WTC11 (cell line): ENCODE data around the gene LMTK2. TPM values are rescaled to one million over a fixed set of nuclear protein-coding genes. Genes with fewer than 3 reads are reported as not detected.

Source experiments
- ATAC-seq: fragments of 200-7000 bp; cut with Tn5 transposase; 2 replicates; pipeline ENCODE4 v1.10.0; 2021; ENCODE audit warnings: mild to moderate bottlenecking, moderate library complexity
- CTCF ChIA-PET: fragments of 300-600 bp; sonication (Branson Sonifier 250); formaldehyde crosslinking; loops from one replicate; lab custom pipeline; 2021; ENCODE audit warnings: antibody characterized with exemption; lab: Charles Lee
- POLR2A ChIA-PET: fragments of 350-600 bp; sonication (Branson Sonifier 250); formaldehyde crosslinking; loops from one replicate; lab custom pipeline; 2021; ENCODE audit warnings: antibody characterized with exemption; lab: Charles Lee
- DNase-seq: peaks from one replicate; pipeline ENCODE4 v3.0.0; 2021; ENCODE audit warnings: low spot score
- H3K27ac Mint-ChIP-seq: 2 replicates; pipeline ENCODE4 v1.8.0; 2021; ENCODE audit warnings: mixed read lengths
- H3K27me3 Mint-ChIP-seq: 2 replicates; pipeline ENCODE4 v1.8.0; 2021; ENCODE audit warnings: low read depth, mild to moderate bottlenecking, moderate library complexity, mixed read lengths
- H3K36me3 Mint-ChIP-seq: 2 replicates; pipeline ENCODE4 v1.8.0; 2021; ENCODE audit warnings: mixed read lengths
- H3K4me1 Mint-ChIP-seq: 2 replicates; pipeline ENCODE4 v1.8.0; 2022; ENCODE audit warnings: mixed read lengths
- H3K4me3 Mint-ChIP-seq: 2 replicates; pipeline ENCODE4 v1.8.0; 2021; ENCODE audit warnings: mild to moderate bottlenecking, moderate library complexity, mixed read lengths
- H3K9me3 Mint-ChIP-seq: 2 replicates; pipeline ENCODE4 v1.8.0; 2021; ENCODE audit warnings: mixed read lengths
- CREM ChIP-seq: sonication (generic); formaldehyde crosslinking; IDR thresholded peaks from 2 replicates; pipeline ENCODE4 v1.8.1; 2022; ENCODE audit warnings: mild to moderate bottlenecking, missing genetic modification reagents, moderate library complexity
- ELF4 ChIP-seq: sonication (generic); formaldehyde crosslinking; IDR thresholded peaks from 2 replicates; pipeline ENCODE4 v1.8.1; 2022; ENCODE audit warnings: low read depth, mild to moderate bottlenecking, moderate library complexity, missing genetic modification reagents
- ESRRA ChIP-seq: sonication (generic); formaldehyde crosslinking; IDR thresholded peaks from 2 replicates; pipeline ENCODE4 v1.8.1; 2022; ENCODE audit warnings: mild to moderate bottlenecking, missing genetic modification reagents, borderline replicate concordance
- FOXJ3 ChIP-seq: sonication (generic); formaldehyde crosslinking; IDR thresholded peaks from 2 replicates; pipeline ENCODE4 v1.9.0; 2021; ENCODE audit warnings: missing genetic modification reagents, mild to moderate bottlenecking, borderline replicate concordance
- FOXP1 ChIP-seq: sonication (generic); formaldehyde crosslinking; IDR thresholded peaks from 2 replicates; pipeline ENCODE4 v1.8.0; 2022; ENCODE audit warnings: missing genetic modification reagents, mild to moderate bottlenecking, moderate library complexity, borderline replicate concordance
- JUN ChIP-seq: sonication (generic); formaldehyde crosslinking; IDR thresholded peaks from 2 replicates; pipeline ENCODE4 v1.8.0; 2023; ENCODE audit warnings: mild to moderate bottlenecking, missing genetic modification reagents
- KAT7 ChIP-seq: sonication (generic); formaldehyde crosslinking; IDR thresholded peaks from 2 replicates; pipeline ENCODE4 v1.8.1; 2023; ENCODE audit warnings: missing genetic modification reagents, mild to moderate bottlenecking, borderline replicate concordance
- MAX ChIP-seq: sonication (generic); formaldehyde crosslinking; IDR thresholded peaks from 2 replicates; pipeline ENCODE4 v1.8.0; 2022; ENCODE audit warnings: mild to moderate bottlenecking, missing genetic modification reagents
- MYBL2 ChIP-seq: sonication (generic); formaldehyde crosslinking; IDR thresholded peaks from 2 replicates; pipeline ENCODE4 v1.8.1; 2023; ENCODE audit warnings: mild to moderate bottlenecking, moderate library complexity, missing genetic modification reagents
- NR1H2 ChIP-seq: sonication (generic); formaldehyde crosslinking; IDR thresholded peaks from 2 replicates; pipeline ENCODE4 v1.9.0; 2021; ENCODE audit warnings: mild to moderate bottlenecking, moderate library complexity, missing genetic modification reagents
- PRRX2 ChIP-seq: fragments of 250-450 bp; sonication (Bioruptor Pico); IDR thresholded peaks from 2 replicates; pipeline ENCODE4 v1.8.0; 2021; ENCODE audit warnings: mild to moderate bottlenecking
- SMAD4 ChIP-seq: sonication (generic); formaldehyde crosslinking; IDR thresholded peaks from 2 replicates; pipeline ENCODE4 v1.8.0; 2022; ENCODE audit warnings: mild to moderate bottlenecking, missing genetic modification reagents
- ZNF138 ChIP-seq: sonication (generic); formaldehyde crosslinking; conservative IDR thresholded peaks from 2 replicates; pipeline ENCODE4 v1.8.1; 2022; ENCODE audit warnings: mild to moderate bottlenecking, moderate library complexity, missing genetic modification reagents
- ZNF317 ChIP-seq: sonication (generic); formaldehyde crosslinking; IDR thresholded peaks from 2 replicates; pipeline ENCODE4 v1.8.1; 2023; ENCODE audit warnings: low read depth, mild to moderate bottlenecking, moderate library complexity, missing genetic modification reagents, borderline replicate concordance
- ZNF416 ChIP-seq: fragments of 250-450 bp; sonication (Bioruptor Pico); IDR thresholded peaks from 2 replicates; pipeline ENCODE4 v1.9.0; 2021; ENCODE audit warnings: mild to moderate bottlenecking, inconsistent platforms
- total RNA-seq: library from RNA; stranded (reverse); gene quantifications from 3 replicates; pipeline ENCODE4 v1.2.3, GENCODE V29; 2021
- TF ChIP-seq, protein P1 (sequence below): fragments of 200-600 bp; IDR thresholded peaks from 2 replicates; pipeline ENCODE4 v1.8.0; 2022; ENCODE audit warnings: antibody characterized with exemption
- TF ChIP-seq, protein P2 (sequence below): sonication (generic); formaldehyde crosslinking; IDR thresholded peaks from 2 replicates; pipeline ENCODE4 v1.8.1; 2023; ENCODE audit warnings: mild to moderate bottlenecking, moderate library complexity, missing genetic modification reagents
- TF ChIP-seq, protein P3 (sequence below): sonication (generic); formaldehyde crosslinking; IDR thresholded peaks from 2 replicates; pipeline ENCODE4 v1.8.1; 2023; ENCODE audit warnings: mild to moderate bottlenecking, missing genetic modification reagents, borderline replicate concordance
- TF ChIP-seq, protein P4 (sequence below): sonication (generic); formaldehyde crosslinking; IDR thresholded peaks from 2 replicates; pipeline ENCODE4 v1.8.0; 2023; ENCODE audit warnings: missing genetic modification reagents, mild to moderate bottlenecking, borderline replicate concordance
- TF ChIP-seq, protein P5 (sequence below): sonication (generic); formaldehyde crosslinking; IDR thresholded peaks from 2 replicates; pipeline ENCODE4 v1.8.1; 2022; ENCODE audit warnings: missing genetic modification reagents, borderline replicate concordance

LMTK2 gene
- total RNA-seq, 1 experiment from 2014 or later = 24.3 TPM

DNA sequence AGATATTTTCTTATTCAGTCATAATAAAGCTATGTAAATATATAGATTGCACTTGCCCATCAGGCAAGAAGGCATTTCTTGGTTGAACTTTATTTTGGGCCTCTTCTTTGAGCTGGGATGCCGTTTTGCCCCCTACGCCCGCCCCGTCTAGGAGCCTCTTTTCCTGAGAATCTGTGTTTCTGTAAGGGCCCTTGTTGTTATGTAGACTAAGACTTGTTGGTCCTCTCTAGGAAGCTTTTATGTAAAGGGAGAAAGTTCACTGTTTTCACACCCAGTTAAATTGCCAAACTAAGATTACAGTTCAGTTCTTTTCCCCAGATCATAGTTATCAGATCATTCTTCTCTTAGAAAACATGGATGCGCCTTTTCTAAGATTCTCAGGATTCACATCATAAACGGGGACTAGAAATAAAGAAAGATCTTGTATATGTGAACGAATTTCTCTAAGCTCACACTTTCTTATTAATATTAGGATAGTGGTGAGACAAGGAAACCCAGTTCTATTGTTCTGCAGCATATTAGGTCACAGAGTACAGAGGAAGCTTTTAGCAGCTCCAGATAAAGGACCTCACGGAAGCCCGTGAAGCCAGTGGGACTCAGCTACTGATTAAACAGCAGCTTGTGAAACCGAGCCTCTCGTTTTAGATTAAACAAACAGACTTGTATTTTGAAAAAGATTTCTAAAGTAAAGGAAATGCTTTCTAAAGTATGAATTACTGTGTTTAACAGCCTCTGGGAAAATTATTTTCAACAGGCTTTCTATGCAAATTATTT lies 3.8 kb downstream of the LMTK2 start:
- ChIA-PET POLR2A (interaction anchor here (0.6 to 0.7 kb wide), 3 partner anchors 31 to 1501 kb away, joined by 3 to 6 read pairs (median 4); no protein-coding TSS in a partner anchor), CTCF (interaction anchor here (0.6 to 5.1 kb wide), 10 partner anchors 10 to 139 kb away, joined by 3 to 31 read pairs (median 8); no protein-coding TSS in a partner anchor)
- TF ChIP-seq, protein P1, sequence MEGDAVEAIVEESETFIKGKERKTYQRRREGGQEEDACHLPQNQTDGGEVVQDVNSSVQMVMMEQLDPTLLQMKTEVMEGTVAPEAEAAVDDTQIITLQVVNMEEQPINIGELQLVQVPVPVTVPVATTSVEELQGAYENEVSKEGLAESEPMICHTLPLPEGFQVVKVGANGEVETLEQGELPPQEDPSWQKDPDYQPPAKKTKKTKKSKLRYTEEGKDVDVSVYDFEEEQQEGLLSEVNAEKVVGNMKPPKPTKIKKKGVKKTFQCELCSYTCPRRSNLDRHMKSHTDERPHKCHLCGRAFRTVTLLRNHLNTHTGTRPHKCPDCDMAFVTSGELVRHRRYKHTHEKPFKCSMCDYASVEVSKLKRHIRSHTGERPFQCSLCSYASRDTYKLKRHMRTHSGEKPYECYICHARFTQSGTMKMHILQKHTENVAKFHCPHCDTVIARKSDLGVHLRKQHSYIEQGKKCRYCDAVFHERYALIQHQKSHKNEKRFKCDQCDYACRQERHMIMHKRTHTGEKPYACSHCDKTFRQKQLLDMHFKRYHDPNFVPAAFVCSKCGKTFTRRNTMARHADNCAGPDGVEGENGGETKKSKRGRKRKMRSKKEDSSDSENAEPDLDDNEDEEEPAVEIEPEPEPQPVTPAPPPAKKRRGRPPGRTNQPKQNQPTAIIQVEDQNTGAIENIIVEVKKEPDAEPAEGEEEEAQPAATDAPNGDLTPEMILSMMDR = no peak
- TF ChIP-seq ZNF317 (CRISPR knock-in tag) (no peak), MAX (CRISPR knock-in tag) (no peak), KAT7 (CRISPR knock-in tag) (no peak), PRRX2 (CRISPR knock-in tag) (no peak), CREM (CRISPR knock-in tag) (no peak)
- peak overlapping the region; percentile 55 for H3K4me3 Mint-ChIP-seq
- H3K4me1 Mint-ChIP-seq = peaks cover 44% of the 10 kb centered on the region
- H3K36me3 Mint-ChIP-seq = peaks cover 16% of the 10 kb centered on the region
- 0 out of 2 replicates have a peak, but pooled peaks cover 6% of the 10 kb centered on the region for H3K9me3 Mint-ChIP-seq
- H3K27me3 Mint-ChIP-seq = no peaks in the 10 kb centered on the region
- peak overlapping the region; percentile 96 for H3K27ac Mint-ChIP-seq
- ATAC-seq (peak; percentile 26; the same call in 1 of the 2 replicates), DNase-seq (no peak)

GRCh38 chr7:98112077-98112476 lies 5.4 kb downstream of the LMTK2 start:
- no peak overlapping the region for H3K27ac Mint-ChIP-seq
- no peaks in the 10 kb centered on the region for H3K27me3 Mint-ChIP-seq
- ATAC-seq (no peak), DNase-seq (no peak)
- H3K4me3 Mint-ChIP-seq = no peak overlapping the region
- peaks cover 46% of the 10 kb centered on the region for H3K4me1 Mint-ChIP-seq
- H3K36me3 Mint-ChIP-seq = peaks cover 16% of the 10 kb centered on the region
- ChIA-PET CTCF (interaction anchor here (3.3 to 5.1 kb wide), 3 partner anchors 8 to 91 kb away, joined by 13 to 31 read pairs (median 21); no protein-coding TSS in a partner anchor), POLR2A (interaction anchor here (0.6 kb wide), 1 partner anchor 141 kb away, joined by 4 read pairs; no protein-coding TSS in a partner anchor)
- 0 out of 2 replicates have a peak, but pooled peaks cover 6% of the 10 kb centered on the region for H3K9me3 Mint-ChIP-seq
- TF ChIP-seq NR1H2 = no peak
- TF ChIP-seq, protein P2, sequence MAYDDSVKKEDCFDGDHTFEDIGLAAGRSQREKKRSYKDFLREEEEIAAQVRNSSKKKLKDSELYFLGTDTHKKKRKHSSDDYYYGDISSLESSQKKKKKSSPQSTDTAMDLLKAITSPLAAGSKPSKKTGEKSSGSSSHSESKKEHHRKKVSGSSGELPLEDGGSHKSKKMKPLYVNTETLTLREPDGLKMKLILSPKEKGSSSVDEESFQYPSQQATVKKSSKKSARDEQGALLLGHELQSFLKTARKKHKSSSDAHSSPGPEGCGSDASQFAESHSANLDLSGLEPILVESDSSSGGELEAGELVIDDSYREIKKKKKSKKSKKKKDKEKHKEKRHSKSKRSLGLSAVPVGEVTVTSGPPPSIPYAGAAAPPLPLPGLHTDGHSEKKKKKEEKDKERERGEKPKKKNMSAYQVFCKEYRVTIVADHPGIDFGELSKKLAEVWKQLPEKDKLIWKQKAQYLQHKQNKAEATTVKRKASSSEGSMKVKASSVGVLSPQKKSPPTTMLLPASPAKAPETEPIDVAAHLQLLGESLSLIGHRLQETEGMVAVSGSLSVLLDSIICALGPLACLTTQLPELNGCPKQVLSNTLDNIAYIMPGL (CRISPR knock-in tag) = no peak
- TF ChIP-seq SMAD4 = no peak
- TF ChIP-seq FOXP1 (CRISPR knock-in tag) = no peak
- TF ChIP-seq ZNF138 (CRISPR knock-in tag) = no peak
- no peak for TF ChIP-seq MYBL2
- no peak for TF ChIP-seq JUN (CRISPR knock-in tag)
- TF ChIP-seq, protein P3, sequence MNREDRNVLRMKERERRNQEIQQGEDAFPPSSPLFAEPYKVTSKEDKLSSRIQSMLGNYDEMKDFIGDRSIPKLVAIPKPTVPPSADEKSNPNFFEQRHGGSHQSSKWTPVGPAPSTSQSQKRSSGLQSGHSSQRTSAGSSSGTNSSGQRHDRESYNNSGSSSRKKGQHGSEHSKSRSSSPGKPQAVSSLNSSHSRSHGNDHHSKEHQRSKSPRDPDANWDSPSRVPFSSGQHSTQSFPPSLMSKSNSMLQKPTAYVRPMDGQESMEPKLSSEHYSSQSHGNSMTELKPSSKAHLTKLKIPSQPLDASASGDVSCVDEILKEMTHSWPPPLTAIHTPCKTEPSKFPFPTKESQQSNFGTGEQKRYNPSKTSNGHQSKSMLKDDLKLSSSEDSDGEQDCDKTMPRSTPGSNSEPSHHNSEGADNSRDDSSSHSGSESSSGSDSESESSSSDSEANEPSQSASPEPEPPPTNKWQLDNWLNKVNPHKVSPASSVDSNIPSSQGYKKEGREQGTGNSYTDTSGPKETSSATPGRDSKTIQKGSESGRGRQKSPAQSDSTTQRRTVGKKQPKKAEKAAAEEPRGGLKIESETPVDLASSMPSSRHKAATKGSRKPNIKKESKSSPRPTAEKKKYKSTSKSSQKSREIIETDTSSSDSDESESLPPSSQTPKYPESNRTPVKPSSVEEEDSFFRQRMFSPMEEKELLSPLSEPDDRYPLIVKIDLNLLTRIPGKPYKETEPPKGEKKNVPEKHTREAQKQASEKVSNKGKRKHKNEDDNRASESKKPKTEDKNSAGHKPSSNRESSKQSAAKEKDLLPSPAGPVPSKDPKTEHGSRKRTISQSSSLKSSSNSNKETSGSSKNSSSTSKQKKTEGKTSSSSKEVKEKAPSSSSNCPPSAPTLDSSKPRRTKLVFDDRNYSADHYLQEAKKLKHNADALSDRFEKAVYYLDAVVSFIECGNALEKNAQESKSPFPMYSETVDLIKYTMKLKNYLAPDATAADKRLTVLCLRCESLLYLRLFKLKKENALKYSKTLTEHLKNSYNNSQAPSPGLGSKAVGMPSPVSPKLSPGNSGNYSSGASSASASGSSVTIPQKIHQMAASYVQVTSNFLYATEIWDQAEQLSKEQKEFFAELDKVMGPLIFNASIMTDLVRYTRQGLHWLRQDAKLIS (CRISPR knock-in tag) = no peak
- TF ChIP-seq ELF4 (CRISPR knock-in tag) = no peak
- TF ChIP-seq, protein P4, sequence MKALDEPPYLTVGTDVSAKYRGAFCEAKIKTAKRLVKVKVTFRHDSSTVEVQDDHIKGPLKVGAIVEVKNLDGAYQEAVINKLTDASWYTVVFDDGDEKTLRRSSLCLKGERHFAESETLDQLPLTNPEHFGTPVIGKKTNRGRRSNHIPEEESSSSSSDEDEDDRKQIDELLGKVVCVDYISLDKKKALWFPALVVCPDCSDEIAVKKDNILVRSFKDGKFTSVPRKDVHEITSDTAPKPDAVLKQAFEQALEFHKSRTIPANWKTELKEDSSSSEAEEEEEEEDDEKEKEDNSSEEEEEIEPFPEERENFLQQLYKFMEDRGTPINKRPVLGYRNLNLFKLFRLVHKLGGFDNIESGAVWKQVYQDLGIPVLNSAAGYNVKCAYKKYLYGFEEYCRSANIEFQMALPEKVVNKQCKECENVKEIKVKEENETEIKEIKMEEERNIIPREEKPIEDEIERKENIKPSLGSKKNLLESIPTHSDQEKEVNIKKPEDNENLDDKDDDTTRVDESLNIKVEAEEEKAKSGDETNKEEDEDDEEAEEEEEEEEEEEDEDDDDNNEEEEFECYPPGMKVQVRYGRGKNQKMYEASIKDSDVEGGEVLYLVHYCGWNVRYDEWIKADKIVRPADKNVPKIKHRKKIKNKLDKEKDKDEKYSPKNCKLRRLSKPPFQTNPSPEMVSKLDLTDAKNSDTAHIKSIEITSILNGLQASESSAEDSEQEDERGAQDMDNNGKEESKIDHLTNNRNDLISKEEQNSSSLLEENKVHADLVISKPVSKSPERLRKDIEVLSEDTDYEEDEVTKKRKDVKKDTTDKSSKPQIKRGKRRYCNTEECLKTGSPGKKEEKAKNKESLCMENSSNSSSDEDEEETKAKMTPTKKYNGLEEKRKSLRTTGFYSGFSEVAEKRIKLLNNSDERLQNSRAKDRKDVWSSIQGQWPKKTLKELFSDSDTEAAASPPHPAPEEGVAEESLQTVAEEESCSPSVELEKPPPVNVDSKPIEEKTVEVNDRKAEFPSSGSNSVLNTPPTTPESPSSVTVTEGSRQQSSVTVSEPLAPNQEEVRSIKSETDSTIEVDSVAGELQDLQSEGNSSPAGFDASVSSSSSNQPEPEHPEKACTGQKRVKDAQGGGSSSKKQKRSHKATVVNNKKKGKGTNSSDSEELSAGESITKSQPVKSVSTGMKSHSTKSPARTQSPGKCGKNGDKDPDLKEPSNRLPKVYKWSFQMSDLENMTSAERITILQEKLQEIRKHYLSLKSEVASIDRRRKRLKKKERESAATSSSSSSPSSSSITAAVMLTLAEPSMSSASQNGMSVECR (CRISPR knock-in tag) = no peak
- no peak for TF ChIP-seq ZNF416
- TF ChIP-seq ESRRA (CRISPR knock-in tag) = no peak
- TF ChIP-seq, protein P5, sequence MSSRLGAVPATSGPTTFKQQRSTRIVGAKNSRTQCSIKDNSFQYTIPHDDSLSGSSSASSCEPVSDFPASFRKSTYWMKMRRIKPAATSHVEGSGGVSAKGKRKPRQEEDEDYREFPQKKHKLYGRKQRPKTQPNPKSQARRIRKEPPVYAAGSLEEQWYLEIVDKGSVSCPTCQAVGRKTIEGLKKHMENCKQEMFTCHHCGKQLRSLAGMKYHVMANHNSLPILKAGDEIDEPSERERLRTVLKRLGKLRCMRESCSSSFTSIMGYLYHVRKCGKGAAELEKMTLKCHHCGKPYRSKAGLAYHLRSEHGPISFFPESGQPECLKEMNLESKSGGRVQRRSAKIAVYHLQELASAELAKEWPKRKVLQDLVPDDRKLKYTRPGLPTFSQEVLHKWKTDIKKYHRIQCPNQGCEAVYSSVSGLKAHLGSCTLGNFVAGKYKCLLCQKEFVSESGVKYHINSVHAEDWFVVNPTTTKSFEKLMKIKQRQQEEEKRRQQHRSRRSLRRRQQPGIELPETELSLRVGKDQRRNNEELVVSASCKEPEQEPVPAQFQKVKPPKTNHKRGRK (CRISPR knock-in tag) = no peak
- no peak for TF ChIP-seq FOXJ3
